ENCODE data around the gene DMWD.

Gene DMWD

DNA sequence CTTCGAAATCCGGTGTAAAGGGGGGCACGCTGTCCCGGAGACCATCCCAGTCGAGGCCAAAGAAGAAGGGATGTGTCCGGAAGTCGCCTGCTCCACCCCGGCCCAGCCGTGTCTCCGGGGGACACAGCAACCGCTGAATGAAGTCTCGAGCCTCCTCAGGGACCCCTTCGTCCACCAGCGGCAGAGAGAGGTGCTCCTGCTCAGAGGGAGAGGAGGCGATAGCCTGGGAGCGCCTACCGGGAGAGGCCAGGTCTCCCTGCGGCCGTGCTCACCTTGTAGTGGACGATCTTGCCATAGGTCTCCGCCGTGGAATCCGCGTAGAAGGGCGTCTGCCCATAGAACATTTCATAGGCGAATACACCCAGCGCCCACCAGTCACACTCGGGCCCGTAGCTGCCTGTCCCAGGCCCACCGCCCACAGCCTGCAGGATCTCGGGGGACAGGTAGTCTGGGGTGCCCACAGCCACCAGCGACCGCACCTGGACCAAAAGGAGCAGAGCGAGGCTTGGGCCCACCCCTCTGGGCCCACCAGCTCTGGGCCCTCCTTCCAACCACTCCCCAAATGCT is 15.2 kb downstream of the DMWD start:
- TF ChIP-seq, protein P1, sequence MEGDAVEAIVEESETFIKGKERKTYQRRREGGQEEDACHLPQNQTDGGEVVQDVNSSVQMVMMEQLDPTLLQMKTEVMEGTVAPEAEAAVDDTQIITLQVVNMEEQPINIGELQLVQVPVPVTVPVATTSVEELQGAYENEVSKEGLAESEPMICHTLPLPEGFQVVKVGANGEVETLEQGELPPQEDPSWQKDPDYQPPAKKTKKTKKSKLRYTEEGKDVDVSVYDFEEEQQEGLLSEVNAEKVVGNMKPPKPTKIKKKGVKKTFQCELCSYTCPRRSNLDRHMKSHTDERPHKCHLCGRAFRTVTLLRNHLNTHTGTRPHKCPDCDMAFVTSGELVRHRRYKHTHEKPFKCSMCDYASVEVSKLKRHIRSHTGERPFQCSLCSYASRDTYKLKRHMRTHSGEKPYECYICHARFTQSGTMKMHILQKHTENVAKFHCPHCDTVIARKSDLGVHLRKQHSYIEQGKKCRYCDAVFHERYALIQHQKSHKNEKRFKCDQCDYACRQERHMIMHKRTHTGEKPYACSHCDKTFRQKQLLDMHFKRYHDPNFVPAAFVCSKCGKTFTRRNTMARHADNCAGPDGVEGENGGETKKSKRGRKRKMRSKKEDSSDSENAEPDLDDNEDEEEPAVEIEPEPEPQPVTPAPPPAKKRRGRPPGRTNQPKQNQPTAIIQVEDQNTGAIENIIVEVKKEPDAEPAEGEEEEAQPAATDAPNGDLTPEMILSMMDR (IDR thresholded peaks at IDR 0.05; ENCODE audit: low read depth, low read length, missing control alignments): no peak
- no peak for DNase-seq (ENCODE audit: low read depth)
- no peak overlapping the region for H3K4me3 ChIP-seq (ENCODE audit: low read depth, low read length)

DNA sequence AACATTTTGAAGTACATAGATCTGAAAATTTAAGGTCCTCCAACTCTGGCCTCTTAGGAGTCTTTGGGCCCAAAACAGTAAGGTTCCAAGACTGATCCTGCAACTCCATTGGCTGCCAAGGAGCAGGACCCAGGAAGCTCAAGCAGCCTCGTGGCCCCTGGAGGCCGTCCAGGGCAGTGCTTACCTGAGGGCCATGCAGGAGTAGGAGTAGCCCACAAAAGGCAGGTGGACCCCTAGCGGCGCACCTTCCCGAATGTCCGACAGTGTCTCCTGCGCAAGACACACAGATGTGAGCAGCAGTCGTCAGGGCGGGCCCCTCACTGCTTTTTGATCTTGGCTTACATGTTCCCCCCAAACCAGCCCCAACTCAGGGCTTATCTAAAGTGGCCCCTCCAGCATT is 17.9 kb downstream of the DMWD start:
- DNase-seq (ENCODE audit: low read depth): no peak
- TF ChIP-seq, protein P1 (IDR thresholded peaks at IDR 0.05; ENCODE audit: low read depth, low read length, missing control alignments): no peak
- no peak overlapping the region for H3K4me3 ChIP-seq (ENCODE audit: low read depth, low read length)

DNA sequence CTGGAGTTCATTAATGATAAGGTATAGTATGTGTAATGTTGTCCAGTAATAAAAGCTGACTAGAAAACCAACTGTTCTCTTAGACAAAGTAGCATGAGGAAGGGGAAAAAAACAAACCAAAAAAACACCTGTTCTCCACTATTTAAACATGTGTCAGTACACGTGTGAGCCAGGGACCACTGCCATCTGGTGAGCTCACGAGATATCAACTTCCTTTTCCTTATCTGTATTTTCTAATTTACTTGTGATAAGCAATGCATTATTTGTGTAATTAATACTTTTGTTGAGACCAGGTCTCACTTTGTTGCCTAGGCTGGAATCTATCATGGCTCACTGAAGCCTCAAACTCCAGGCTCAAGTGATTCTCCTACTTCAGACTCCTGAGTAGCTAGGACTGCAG is 19.3 kb downstream of the DMWD start:
- H3K4me3 ChIP-seq (ENCODE audit: low read depth, low read length): no peak overlapping the region
- TF ChIP-seq, protein P1 (IDR thresholded peaks at IDR 0.05; ENCODE audit: low read depth, low read length, missing control alignments): no peak
- DNase-seq (ENCODE audit: low read depth): no peak

DNA sequence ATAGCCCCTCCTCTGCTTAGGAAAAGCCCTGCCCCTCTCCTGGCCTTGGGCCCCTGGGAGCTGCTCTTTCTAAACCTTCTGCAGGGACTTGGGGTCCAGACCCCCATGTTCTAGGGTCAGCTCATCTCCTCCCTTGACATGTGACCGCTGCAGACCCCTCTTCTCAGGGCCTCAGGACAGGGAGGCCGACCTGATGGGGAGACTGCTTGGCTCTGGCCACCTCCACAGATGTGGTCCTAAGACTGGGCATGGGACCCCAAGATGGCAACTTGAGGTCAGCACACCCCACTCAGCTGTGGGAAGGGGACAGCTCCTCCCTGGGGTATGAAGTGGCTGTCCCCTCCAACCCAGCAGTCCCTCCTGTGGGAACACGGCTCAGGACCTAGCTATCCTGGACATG is 19.7 kb downstream of the DMWD start:
- H3K4me3 ChIP-seq (ENCODE audit: low read depth, low read length): no peak overlapping the region
- no peak for DNase-seq (ENCODE audit: low read depth)
- TF ChIP-seq, protein P1 (IDR thresholded peaks at IDR 0.05; ENCODE audit: low read depth, low read length, missing control alignments): no peak

DNA sequence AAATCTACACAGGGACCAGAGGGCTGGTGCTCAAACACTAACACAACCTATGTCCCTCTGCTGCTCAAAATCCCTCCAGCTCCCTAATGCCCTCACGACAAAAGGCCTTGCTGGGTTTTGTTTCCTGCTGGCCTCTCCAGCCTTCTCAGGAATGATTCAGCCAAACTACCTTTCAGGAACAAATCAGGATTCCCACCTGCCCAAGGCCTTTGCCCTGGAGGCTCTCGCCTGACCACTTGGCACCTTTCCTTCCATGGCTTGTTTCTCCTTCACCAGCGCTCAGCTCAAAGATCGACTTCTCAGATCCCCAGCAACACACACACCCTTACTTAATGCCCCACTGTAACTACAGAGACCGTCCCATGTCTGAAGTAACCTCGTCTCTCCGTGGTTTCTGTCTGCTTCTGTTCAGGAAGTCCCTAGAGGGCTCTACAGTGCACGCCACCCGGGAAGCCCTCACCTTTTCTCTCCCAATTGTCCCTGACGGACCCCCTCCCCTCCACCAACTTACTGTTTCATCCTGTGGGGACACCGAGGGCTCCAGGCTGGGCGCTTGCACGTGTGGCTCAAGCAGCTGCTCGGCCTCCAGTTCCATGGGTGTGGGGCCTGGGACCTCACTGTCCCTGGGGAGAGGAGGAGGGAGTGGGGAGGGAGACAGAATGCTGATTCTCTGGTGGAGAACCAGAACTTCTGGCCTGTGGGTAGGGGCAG is 20.4 kb downstream of the DMWD start:
- TF ChIP-seq, protein P1 (IDR thresholded peaks at IDR 0.05; ENCODE audit: low read depth, low read length, missing control alignments): no peak
- H3K4me3 ChIP-seq (ENCODE audit: low read depth, low read length): no peak overlapping the region
- DNase-seq (ENCODE audit: low read depth): no peak

DNA sequence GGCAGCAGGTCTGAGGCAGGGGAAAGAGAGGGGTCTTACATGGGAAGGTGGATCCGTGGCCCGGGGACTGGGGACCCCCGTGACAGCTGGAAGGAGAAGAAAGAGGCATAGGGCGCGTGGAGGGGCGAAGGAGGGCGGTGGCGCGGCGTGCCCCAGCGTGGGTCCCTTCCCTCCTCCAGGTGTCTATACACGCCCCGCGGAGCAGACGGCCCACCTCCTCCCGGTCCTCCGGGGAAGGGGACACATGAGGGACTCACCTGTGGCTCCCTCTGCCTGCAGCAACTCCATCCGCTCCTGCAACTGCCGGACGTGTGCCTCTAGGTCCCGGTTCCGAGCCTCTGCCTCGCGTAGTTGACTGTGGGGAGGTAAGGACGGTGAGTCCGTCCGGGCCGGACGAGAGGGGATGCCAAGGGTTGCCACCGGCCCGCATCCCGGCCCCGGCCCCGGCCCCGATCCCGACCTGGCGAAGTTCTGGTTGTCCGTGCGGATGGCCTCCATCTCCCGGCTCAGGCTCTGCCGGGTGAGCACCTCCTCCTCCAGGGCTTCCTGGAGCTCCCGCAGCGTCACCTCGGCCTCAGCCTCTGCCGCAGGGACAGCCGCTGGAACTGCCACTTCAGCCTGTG is 21.2 kb downstream of the DMWD start:
- no peak for DNase-seq (ENCODE audit: low read depth)
- no peak overlapping the region for H3K4me3 ChIP-seq (ENCODE audit: low read depth, low read length)

More for the DNA sequence above, 21.2 kb downstream of the DMWD start:
- TF ChIP-seq, protein P1 (IDR thresholded peaks at IDR 0.05; ENCODE audit: low read depth, low read length, missing control alignments): no peak
